Stimulated activated CD8-positive, alpha-beta memory T cell treated with anti-CD3 and anti-CD28 coated beads, Interleukin-4, amount 100 ng/mL, for 24 hours (primary cell): ENCODE measurements around the gene OR52K1.
A peak's percentile ranks its signal among the peaks of the same experiment; 100 is the strongest.
"Not testable (repeated sequence)": the region's sequence is repeated elsewhere in the genome, so short reads cannot be mapped to it uniquely, and the experiment has no call there.

Source experiments
- DNase-seq: peaks from one replicate; pipeline ENCODE4 v3.0.0-alpha.2; 2020; ENCODE audit warnings: low read depth

The OR52K1 gene

GRCh38 chr11:4491878-4492606 is 9.6 kb downstream of the OR52K1 start:
- no peak for DNase-seq

GRCh38 chr11:4493480-4493818 is 11.0 kb downstream of the OR52K1 start:
- no peak for DNase-seq

- DNase-seq, result no peak
Observed at GRCh38 chr11:4495487-4495886, 13.0 kb downstream of the OR52K1 start.

- DNase-seq, result no peak
Observed at GRCh38 chr11:4495986-4496385, 13.5 kb downstream of the OR52K1 start.

- no peak for DNase-seq
Observed at GRCh38 chr11:4496557-4497248, 14.3 kb downstream of the OR52K1 start.

GRCh38 chr11:4508886-4509285 is 26.4 kb downstream of the OR52K1 start:
- DNase-seq, result no peak

- DNase-seq, result no peak
Observed at GRCh38 chr11:4511282-4512245, 29.1 kb downstream of the OR52K1 start.

- DNase-seq, result no peak
Observed at GRCh38 chr11:4514196-4514595, 31.8 kb downstream of the OR52K1 start.

GRCh38 chr11:4522339-4522738 is 39.9 kb downstream of the OR52K1 start:
- no peak for DNase-seq

GRCh38 chr11:4522752-4523151 is 40.3 kb downstream of the OR52K1 start:
- DNase-seq, result no peak

GRCh38 chr11:4523666-4524065 is 41.2 kb downstream of the OR52K1 start:
- DNase-seq, result no peak

- DNase-seq, result no peak
Observed at GRCh38 chr11:4527926-4528325, 45.5 kb downstream of the OR52K1 start.

- DNase-seq, result not testable (repeated sequence)
Observed at GRCh38 chr11:4531686-4532085, 49.2 kb downstream of the OR52K1 start.

- DNase-seq, result peak; percentile 45
Observed at GRCh38 chr11:4539603-4540219, 57.3 kb downstream of the OR52K1 start.

- DNase-seq, result no peak
Observed at GRCh38 chr11:4541071-4541470, 58.6 kb downstream of the OR52K1 start.
